ENCODE data around the gene ADAMTS17. TPM values are rescaled to one million over a fixed set of nuclear protein-coding genes. Genes with fewer than 3 reads are reported as not detected.

The ADAMTS17 gene
- total RNA-seq, 4 donors from 2014 or later, result 4.5 to 11.4 (median 6.6) TPM

GRCh38 chr15:100346866-100347512 is 5.2 kb upstream of the ADAMTS17 start:
- H3K36me3 ChIP-seq, result no peaks in the 10 kb centered on the region
- H3K4me3 ChIP-seq, result no peak overlapping the region
- no peak overlapping the region for H3K27ac ChIP-seq
- DNase-seq, result no peak
- H3K9me3 ChIP-seq, result no peaks in the 10 kb centered on the region
- 87% methylated on average over 1 to 2 of the region's 2 CpGs for WGBS, 2 donors
- peaks cover 0 to 37% (median 10%) of the 10 kb centered on the region in 3 donors for H3K4me1 ChIP-seq
- intact Hi-C loops (cut with DNase I), result loop anchor here (10.0 kb wide), 1 partner anchor 218 kb away; no protein-coding TSS in a partner anchor
- no peak for TF ChIP-seq POLR2A (IDR thresholded peaks at IDR 0.05)
- H3K27me3 ChIP-seq, result no peaks in the 10 kb centered on the region

- intact Hi-C loops (cut with DNase I), result loop anchor here (10.0 kb wide), 1 partner anchor 219 kb away; no protein-coding TSS in a partner anchor
- TF ChIP-seq POLR2A (IDR thresholded peaks at IDR 0.05) (no peak), CTCF (IDR thresholded peaks at IDR 0.05) (no peak)
- WGBS, 2 donors, result 74 to 80% methylated on average over 3 of the region's 3 CpGs
Measured at GRCh38 chr15:100345438-100345837, 3.7 kb upstream of the ADAMTS17 start.

GRCh38 chr15:100343251-100343650 is 1.5 kb upstream of the ADAMTS17 start:
- peaks cover 0 to 15% (median 0%) of the 10 kb centered on the region in 4 donors for H3K27me3 ChIP-seq
- H3K27ac ChIP-seq, result no peak overlapping the region
- intact Hi-C loops (cut with DNase I), result loop anchor here (10.0 kb wide), 1 partner anchor 222 kb away; no protein-coding TSS in a partner anchor
- no peak for TF ChIP-seq POLR2A (IDR thresholded peaks at IDR 0.05)
- TF ChIP-seq CTCF (IDR thresholded peaks at IDR 0.05), result no peak
- peaks cover 4 to 35% (median 7%) of the 10 kb centered on the region in 3 donors for H3K4me1 ChIP-seq
- WGBS, 2 donors, result 76 to 98% methylated on average over 3 of the region's 3 CpGs
- DNase-seq, result no peak
- no peaks in the 10 kb centered on the region for H3K36me3 ChIP-seq
- H3K9me3 ChIP-seq, result no peaks in the 10 kb centered on the region
- no peak overlapping the region for H3K4me3 ChIP-seq

More at GRCh38 chr15:100345438-100345837, 3.7 kb upstream of the ADAMTS17 start:
- peaks cover 0 to 6% (median 0%) of the 10 kb centered on the region in 4 donors for H3K27me3 ChIP-seq
- H3K27ac ChIP-seq, result no peak overlapping the region
- H3K4me3 ChIP-seq, result no peak overlapping the region
- no peaks in the 10 kb centered on the region for H3K9me3 ChIP-seq
- H3K4me1 ChIP-seq, result peaks cover 6 to 31% (median 7%) of the 10 kb centered on the region in 3 donors
- no peaks in the 10 kb centered on the region for H3K36me3 ChIP-seq
- no peak for DNase-seq

- intact Hi-C loops (cut with DNase I), result loop anchor here (2.0 to 10.0 kb wide), 2 partner anchors 224 to 410 kb away; no protein-coding TSS in a partner anchor
- Histone ChIP-seq H3K27ac (peak overlapping the region; percentile 84 to 91 (median 88)), H3K9me3 (no peaks in the 10 kb centered on the region), H3K27me3 (peaks cover 0 to 15% (median 0%) of the 10 kb centered on the region in 4 donors), H3K4me1 (peaks cover 4 to 35% (median 7%) of the 10 kb centered on the region in 3 donors), H3K36me3 (no peaks in the 10 kb centered on the region), H3K4me3 (peak overlapping the region; percentile 65 to 89 (median 84))
- no CpG with 5 or more reads among the region's 95 CpGs for WGBS, 2 donors
- no peak for TF ChIP-seq POLR2A (IDR thresholded peaks at IDR 0.05)
- no peak for TF ChIP-seq CTCF (IDR thresholded peaks at IDR 0.05)
- no peak for DNase-seq
Measured at GRCh38 chr15:100341239-100341749, 481 bp downstream of the ADAMTS17 start.

GRCh38 chr15:100340721-100341238 is 995 bp downstream of the ADAMTS17 start:
- WGBS, 2 donors, result no CpG with 5 or more reads among the region's 56 CpGs
- Histone ChIP-seq H3K9me3 (no peaks in the 10 kb centered on the region), H3K4me1 (peaks cover 4 to 35% (median 7%) of the 10 kb centered on the region in 3 donors), H3K36me3 (no peaks in the 10 kb centered on the region), H3K4me3 (peak overlapping the region; percentile 65 to 89 (median 84)), H3K27me3 (peaks cover 0 to 15% (median 0%) of the 10 kb centered on the region in 4 donors), H3K27ac (peak overlapping the region; percentile 8 to 91 (median 88))
- intact Hi-C loops (cut with DNase I), result loop anchor here (2.0 to 10.0 kb wide), 2 partner anchors 224 to 410 kb away; no protein-coding TSS in a partner anchor
- no peak for DNase-seq
- TF ChIP-seq CTCF (IDR thresholded peaks at IDR 0.05) (no peak), POLR2A (IDR thresholded peaks at IDR 0.05) (no peak)
